Measurements from ENCODE around the gene SPDYE2B.
"Not testable (repeated sequence)": the region's sequence is repeated elsewhere in the genome, so short reads cannot be mapped to it uniquely, and the experiment has no call there.

Gene SPDYE2B

GRCh38 chr7:102649924-102650323, at the start of gene SPDYE2B:
Gene SPDYE2B (plus strand): TSS chr7:102650319. CDS start chr7:102652349, 2,030 bp downstream.
- DNase-seq: not testable (repeated sequence)

- DNase-seq: not testable (repeated sequence)
Observed at GRCh38 chr7:102602317-102602716, 47.8 kb upstream of the SPDYE2B start.

GRCh38 chr7:102604431-102605145, 45.5 kb upstream of the SPDYE2B start:
- not testable (repeated sequence) for DNase-seq

- DNase-seq: not testable (repeated sequence)
Observed at GRCh38 chr7:102606848-102607247, 43.3 kb upstream of the SPDYE2B start.

- not testable (repeated sequence) for DNase-seq
Observed at GRCh38 chr7:102609734-102610133, 40.4 kb upstream of the SPDYE2B start.

GRCh38 chr7:102610441-102610840, 39.7 kb upstream of the SPDYE2B start:
- DNase-seq: not testable (repeated sequence)

GRCh38 chr7:102611013-102611674, 39.0 kb upstream of the SPDYE2B start:
- not testable (repeated sequence) for DNase-seq

GRCh38 chr7:102611675-102612325, 38.3 kb upstream of the SPDYE2B start:
- DNase-seq: not testable (repeated sequence)

- DNase-seq: not testable (repeated sequence)
Observed at GRCh38 chr7:102613575-102614345, 36.4 kb upstream of the SPDYE2B start.

GRCh38 chr7:102614346-102614697, 35.8 kb upstream of the SPDYE2B start:
- not testable (repeated sequence) for DNase-seq

GRCh38 chr7:102614873-102615272, 35.2 kb upstream of the SPDYE2B start:
- DNase-seq: not testable (repeated sequence)

GRCh38 chr7:102615930-102616329, 34.2 kb upstream of the SPDYE2B start:
- not testable (repeated sequence) for DNase-seq

- DNase-seq: not testable (repeated sequence)
Observed at GRCh38 chr7:102616507-102617125, 33.5 kb upstream of the SPDYE2B start, which contains the start of gene RASA4. Gene RASA4 (minus strand): TSS chr7:102616756. CDS start chr7:102616689, 67 bp downstream.

- not testable (repeated sequence) for DNase-seq
Observed at GRCh38 chr7:102618122-102618521, 32.0 kb upstream of the SPDYE2B start.

- DNase-seq: not testable (repeated sequence)
Observed at GRCh38 chr7:102627271-102627904, 22.7 kb upstream of the SPDYE2B start.

GRCh38 chr7:102630622-102631021, 19.5 kb upstream of the SPDYE2B start:
- DNase-seq: not testable (repeated sequence)

- DNase-seq: not testable (repeated sequence)
Observed at GRCh38 chr7:102634299-102634698, 15.8 kb upstream of the SPDYE2B start.

GRCh38 chr7:102635354-102635753, 14.8 kb upstream of the SPDYE2B start:
- not testable (repeated sequence) for DNase-seq

- not testable (repeated sequence) for DNase-seq
Observed at GRCh38 chr7:102636956-102637355, 13.2 kb upstream of the SPDYE2B start.

GRCh38 chr7:102638848-102639247, 11.3 kb upstream of the SPDYE2B start:
- DNase-seq: not testable (repeated sequence)

GRCh38 chr7:102642691-102643090, 7.4 kb upstream of the SPDYE2B start, which contains the start of gene UPK3BL1:
Gene UPK3BL1 (minus strand): TSS chr7:102642791. CDS start chr7:102642741, 50 bp downstream.
- DNase-seq: not testable (repeated sequence)

All from NCI-H1417 (cell line).